ENCODE results near the gene ISG15. TPM values are rescaled to one million over a fixed set of nuclear protein-coding genes. Genes with fewer than 3 reads are reported as not detected.
A peak's percentile ranks its signal among the peaks of the same experiment; 100 is the strongest.

The ISG15 gene
- total RNA-seq, 4 donors from 2014 or later: 17.0 to 91.6 (median 40.1) TPM

- DNase-seq: peak in 1 of 3 donors; percentile 60
- Histone ChIP-seq H3K4me1 (peaks cover 6 to 32% (median 23%) of the 10 kb centered on the region in 4 donors), H3K36me3 (no peaks in the 10 kb centered on the region), H3K9me3 (no peaks in the 10 kb centered on the region), H3K4me3 (no peak overlapping the region), H3K27ac (no peak overlapping the region), H3K27me3 (peaks cover 0 to 9% of the 10 kb centered on the region in 2 donors)
- TF ChIP-seq, protein P1, sequence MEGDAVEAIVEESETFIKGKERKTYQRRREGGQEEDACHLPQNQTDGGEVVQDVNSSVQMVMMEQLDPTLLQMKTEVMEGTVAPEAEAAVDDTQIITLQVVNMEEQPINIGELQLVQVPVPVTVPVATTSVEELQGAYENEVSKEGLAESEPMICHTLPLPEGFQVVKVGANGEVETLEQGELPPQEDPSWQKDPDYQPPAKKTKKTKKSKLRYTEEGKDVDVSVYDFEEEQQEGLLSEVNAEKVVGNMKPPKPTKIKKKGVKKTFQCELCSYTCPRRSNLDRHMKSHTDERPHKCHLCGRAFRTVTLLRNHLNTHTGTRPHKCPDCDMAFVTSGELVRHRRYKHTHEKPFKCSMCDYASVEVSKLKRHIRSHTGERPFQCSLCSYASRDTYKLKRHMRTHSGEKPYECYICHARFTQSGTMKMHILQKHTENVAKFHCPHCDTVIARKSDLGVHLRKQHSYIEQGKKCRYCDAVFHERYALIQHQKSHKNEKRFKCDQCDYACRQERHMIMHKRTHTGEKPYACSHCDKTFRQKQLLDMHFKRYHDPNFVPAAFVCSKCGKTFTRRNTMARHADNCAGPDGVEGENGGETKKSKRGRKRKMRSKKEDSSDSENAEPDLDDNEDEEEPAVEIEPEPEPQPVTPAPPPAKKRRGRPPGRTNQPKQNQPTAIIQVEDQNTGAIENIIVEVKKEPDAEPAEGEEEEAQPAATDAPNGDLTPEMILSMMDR (IDR thresholded peaks at IDR 0.05): no peak
- TF ChIP-seq POLR2A (IDR thresholded peaks at IDR 0.05): no peak
Observed at GRCh38 chr1:1038694-1039093, 25.4 kb downstream of the ISG15 start.

DNA sequence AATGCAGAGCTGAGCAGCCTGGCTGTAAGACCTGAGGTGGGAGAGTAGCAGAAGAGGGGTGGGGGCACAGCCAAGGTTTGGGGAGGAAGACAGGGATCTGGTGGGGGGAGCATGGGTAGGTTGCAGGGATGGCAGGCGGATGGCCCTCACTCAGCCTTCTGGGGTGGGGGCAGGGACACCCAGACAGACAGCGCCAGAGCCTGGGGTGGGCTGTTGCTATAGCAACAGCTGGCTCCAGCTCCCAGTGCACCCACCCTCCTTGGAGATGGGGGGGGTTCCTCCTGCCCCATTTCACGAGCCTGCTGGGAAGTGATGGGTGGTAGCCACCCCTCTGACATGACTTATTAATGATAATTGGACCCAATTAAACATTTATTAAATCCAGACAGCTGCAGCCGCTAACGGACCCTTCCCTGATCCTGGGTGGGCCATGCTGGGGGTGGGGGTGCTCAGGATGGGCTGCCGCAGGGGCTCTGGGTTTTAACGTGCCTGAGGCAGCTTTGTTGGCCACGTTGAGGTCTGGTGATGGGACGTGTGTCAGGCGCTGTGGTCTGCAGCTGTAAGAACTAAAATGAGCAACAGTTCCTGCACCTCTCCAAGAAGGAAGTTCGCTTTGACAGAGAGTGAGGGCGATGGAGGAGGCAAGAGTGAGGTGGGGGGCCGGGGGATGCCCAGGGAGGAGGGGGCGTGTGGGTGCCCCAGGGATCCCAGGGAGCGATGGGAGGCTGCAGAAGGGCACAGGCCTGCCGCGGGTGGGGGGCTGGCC, 26.0 kb downstream of the ISG15 start:
- no peak for TF ChIP-seq POLR2A (IDR thresholded peaks at IDR 0.05)
- TF ChIP-seq, protein P1 (IDR thresholded peaks at IDR 0.05): no peak
- Histone ChIP-seq H3K27ac (no peak overlapping the region), H3K36me3 (no peaks in the 10 kb centered on the region), H3K27me3 (peaks cover 0 to 4% of the 10 kb centered on the region in 2 donors), H3K9me3 (no peaks in the 10 kb centered on the region), H3K4me3 (peak overlapping the region in 1 of 4 donors; percentile 44), H3K4me1 (peaks cover 6 to 25% (median 17%) of the 10 kb centered on the region in 4 donors)
- DNase-seq: no peak

- H3K4me3 ChIP-seq: peak overlapping the region; percentile 25 to 51 (median 47)
- H3K27ac ChIP-seq: peak overlapping the region in 1 of 4 donors; percentile 46
- no peak for TF ChIP-seq POLR2A (IDR thresholded peaks at IDR 0.05)
- TF ChIP-seq, protein P1 (IDR thresholded peaks at IDR 0.05): peak in 3 of 6 experiments; percentile 24 to 39 (median 31)
- H3K4me1 ChIP-seq: peaks cover 6 to 24% (median 16%) of the 10 kb centered on the region in 4 donors
- peaks cover 0 to 5% (median 0%) of the 10 kb centered on the region in 3 donors for H3K36me3 ChIP-seq
- H3K9me3 ChIP-seq: no peaks in the 10 kb centered on the region
- peak; percentile 71 to 87 (median 86) for DNase-seq
- no peaks in the 10 kb centered on the region for H3K27me3 ChIP-seq
Observed at GRCh38 chr1:1040004-1040991, 27.0 kb downstream of the ISG15 start.

DNA sequence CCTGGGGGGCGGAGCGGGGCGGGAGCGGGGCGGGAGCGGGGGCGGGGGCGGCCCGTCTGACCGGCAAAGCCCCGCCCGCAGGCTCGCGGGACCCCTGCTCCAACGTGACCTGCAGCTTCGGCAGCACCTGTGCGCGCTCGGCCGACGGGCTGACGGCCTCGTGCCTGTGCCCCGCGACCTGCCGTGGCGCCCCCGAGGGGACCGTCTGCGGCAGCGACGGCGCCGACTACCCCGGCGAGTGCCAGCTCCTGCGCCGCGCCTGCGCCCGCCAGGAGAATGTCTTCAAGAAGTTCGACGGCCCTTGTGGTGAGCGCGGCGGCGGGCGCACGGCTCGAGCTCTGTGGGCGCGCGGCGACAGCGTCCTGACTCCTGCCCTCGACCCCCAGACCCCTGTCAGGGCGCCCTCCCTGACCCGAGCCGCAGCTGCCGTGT, 27.8 kb downstream of the ISG15 start:
- Histone ChIP-seq H3K4me3 (no peak overlapping the region), H3K36me3 (peaks cover 0 to 10% (median 0%) of the 10 kb centered on the region in 3 donors), H3K9me3 (no peaks in the 10 kb centered on the region), H3K27ac (no peak overlapping the region), H3K27me3 (no peaks in the 10 kb centered on the region), H3K4me1 (peaks cover 6 to 24% (median 16%) of the 10 kb centered on the region in 4 donors)
- TF ChIP-seq POLR2A (IDR thresholded peaks at IDR 0.05): no peak
- TF ChIP-seq, protein P1 (IDR thresholded peaks at IDR 0.05): no peak
- no peak for DNase-seq

- Histone ChIP-seq H3K9me3 (no peaks in the 10 kb centered on the region), H3K36me3 (peaks cover 0 to 14% (median 0%) of the 10 kb centered on the region in 3 donors), H3K27me3 (no peaks in the 10 kb centered on the region), H3K4me3 (no peak overlapping the region), H3K27ac (no peak overlapping the region), H3K4me1 (peaks cover 6 to 24% (median 16%) of the 10 kb centered on the region in 4 donors)
- no peak for DNase-seq
- TF ChIP-seq, protein P1 (IDR thresholded peaks at IDR 0.05): no peak
- no peak for TF ChIP-seq POLR2A (IDR thresholded peaks at IDR 0.05)
Observed at GRCh38 chr1:1041873-1042272, 28.6 kb downstream of the ISG15 start.

Measured in Peyer's patch (tissue), 4 donors.